HG03196 (cell line): ENCODE measurements around the gene INPP5E.

Source experiments
- ATAC-seq: cut with Tn5 transposase; IDR thresholded peaks from one replicate; pipeline ENCODE4 v1.9.1; 2021; ENCODE audit not compliant: unreplicated experiment

The INPP5E gene

GRCh38 chr9:136405481-136405880 is 34.2 kb downstream of the INPP5E start:
- ATAC-seq = no peak

DNA sequence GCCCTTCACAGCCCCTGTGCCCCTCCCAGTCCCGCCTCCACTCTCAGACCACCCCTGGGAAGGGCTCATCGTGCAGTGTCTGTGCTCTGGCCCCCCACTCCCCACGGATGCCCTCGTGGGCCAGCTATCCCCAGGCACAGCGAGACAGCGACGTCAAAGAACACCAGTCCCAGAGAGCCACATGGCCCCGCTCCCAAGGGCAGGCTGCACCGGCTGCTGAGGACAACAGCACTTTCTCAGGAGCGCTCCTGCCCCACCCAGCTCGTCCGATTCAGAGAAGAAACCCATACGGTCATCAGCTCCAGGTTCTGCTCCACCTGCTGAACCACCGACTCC is 34.9 kb downstream of the INPP5E start:
- no peak for ATAC-seq

DNA sequence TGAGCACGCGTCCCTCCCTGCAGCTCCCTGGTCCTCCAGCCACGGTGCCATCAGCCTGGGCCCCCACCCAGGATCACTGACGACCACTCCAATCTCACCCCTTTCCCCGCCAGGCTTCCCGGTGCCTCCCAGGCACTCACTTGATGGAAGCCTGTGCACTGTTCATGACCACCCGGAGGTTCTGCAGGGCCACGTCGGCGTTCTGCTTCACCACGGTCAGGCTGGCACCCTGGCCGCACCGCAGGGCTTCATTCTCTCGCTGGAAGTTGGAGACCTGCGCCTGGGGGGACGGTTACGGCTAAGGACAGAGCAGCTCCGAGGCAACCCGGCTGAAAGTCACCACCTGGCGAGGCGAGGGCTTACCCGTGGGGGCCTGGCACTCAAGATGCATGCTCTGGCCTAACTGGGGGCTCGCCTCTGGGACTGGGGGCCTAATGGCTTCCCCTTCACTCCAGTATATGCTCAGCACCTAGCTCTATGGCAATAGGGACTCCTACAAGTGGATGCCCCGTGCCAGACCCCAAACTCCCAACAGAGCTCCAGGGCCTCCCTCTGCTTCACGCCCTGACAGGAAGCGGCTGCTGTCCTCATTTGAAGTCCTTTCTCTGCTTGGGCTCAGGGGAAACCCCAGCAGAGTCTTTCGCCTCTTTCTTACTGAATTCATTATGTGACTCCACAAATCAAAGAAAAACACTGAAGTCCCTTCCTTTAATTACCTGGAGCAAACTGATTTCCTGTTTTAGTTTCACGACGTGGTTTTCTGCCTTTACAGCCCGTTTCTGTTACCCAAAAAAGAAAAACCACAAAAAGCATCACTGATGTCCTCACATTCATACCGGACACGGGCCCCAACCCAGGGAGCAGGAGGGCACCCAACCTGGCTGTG is 35.5 kb downstream of the INPP5E start:
- ATAC-seq = no peak

DNA sequence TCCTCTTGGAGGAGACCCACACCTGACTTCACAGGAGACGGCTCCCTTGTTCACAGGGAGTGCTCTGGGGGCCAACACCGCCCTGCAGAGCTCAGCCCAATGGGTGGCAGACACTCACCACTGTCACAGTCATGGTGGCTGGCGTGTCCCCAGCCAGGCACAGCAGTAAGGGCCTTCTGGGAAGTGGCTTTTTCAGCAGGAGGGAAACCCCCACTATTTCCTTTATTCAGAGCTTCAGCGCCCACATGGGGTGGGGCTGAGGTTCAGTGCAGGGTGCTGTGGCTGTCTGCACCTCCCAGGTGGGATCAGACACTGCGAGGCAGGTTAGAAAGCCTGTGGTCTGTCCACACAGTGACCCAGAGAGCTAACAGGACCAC is 36.1 kb downstream of the INPP5E start:
- ATAC-seq = no peak

DNA sequence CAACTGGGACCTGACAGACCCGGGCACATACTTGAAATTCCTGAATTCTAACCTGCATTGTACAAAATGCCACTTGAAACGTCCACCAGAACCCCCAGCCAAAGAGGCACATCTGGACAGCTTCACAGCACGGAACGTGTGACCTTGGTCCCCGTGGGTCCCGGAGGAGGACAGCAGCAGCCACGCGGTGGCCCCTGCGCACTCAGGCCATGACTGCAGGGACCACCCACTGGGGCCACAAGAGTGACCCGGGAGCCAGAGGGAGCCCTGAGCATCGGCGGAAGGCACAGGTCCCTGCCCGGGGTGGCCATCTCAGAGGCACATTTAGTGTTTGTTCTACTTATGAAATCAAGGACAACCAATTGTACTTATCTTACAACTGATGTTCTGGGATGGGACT is 37.6 kb downstream of the INPP5E start:
- ATAC-seq = no peak

GRCh38 chr9:136401173-136401922 is 38.3 kb downstream of the INPP5E start:
- no peak for ATAC-seq

GRCh38 chr9:136400038-136400834 is 39.4 kb downstream of the INPP5E start, which contains the start of gene SNAPC4:
SNAPC4 (minus strand) TSS chr9:136400170; CDS start chr9:136398428, 1,742 bp downstream.
- ATAC-seq = peak; percentile 55

DNA sequence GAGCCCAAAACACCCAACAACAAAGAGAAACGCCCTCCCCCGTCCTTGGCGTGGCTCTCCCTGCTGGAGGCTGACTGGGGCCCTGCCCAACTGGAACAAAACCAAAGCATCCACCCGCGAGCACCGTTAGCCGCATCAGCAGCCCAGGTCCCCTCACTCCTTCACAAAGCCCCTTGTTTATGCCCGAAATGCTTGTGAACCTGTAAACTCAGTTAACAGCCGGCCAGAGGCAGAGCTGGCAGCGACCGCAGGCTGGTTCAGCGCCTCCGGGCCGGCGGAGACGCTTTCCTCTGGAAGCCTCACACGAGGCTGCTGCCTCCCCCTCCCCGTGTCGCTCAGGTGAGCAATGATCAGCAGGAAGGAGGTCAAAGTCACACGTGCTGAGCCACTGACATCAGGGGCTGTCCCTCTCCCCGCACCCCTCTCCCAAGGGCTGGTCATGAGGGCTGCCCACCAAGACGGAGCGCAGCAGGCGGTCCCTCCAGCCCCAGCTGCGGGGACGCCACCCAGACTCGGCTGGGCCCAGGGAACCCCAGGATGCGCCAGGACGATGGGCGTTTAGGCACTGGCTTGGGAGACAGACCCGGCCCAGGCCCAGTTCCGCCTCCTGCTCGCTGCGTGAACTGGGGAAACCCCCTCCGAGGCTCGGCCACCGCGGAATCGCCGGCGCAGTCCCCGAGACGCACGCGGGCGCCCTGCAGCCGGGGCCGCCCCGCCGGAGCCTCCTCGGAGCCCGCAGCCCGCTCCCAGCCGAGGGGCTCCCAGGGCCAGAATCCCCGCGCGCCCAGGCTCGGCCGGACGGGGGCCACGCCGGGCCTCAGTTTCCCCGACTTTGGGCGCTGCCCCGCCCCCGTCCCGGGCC is 40.2 kb downstream of the INPP5E start:
- peak; percentile 31 for ATAC-seq

DNA sequence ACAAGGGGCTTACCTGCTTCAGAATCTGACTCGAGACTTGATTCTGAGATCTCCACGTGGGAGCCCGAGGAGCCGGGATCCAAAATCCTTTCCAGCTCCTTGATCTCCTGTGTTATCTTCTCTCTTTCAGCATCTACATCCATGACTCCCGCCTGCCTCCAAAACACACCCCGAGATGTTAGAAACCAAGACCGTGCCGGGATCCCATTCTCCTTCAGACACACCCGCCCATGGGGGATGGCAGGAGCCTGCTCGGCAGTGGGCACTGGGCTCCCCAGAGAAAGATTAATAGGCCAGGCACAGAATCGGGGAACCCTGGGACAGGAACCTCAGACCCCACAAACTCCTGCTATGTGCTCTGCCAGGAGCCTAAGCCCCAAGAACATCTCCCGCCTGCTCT is 41.4 kb downstream of the INPP5E start:
- no peak for ATAC-seq

GRCh38 chr9:136397643-136398042 is 42.0 kb downstream of the INPP5E start:
- no peak for ATAC-seq

- no peak for ATAC-seq
These were observed 43.5 kb downstream of the INPP5E start for GRCh38 chr9:136396219-136396515.

DNA sequence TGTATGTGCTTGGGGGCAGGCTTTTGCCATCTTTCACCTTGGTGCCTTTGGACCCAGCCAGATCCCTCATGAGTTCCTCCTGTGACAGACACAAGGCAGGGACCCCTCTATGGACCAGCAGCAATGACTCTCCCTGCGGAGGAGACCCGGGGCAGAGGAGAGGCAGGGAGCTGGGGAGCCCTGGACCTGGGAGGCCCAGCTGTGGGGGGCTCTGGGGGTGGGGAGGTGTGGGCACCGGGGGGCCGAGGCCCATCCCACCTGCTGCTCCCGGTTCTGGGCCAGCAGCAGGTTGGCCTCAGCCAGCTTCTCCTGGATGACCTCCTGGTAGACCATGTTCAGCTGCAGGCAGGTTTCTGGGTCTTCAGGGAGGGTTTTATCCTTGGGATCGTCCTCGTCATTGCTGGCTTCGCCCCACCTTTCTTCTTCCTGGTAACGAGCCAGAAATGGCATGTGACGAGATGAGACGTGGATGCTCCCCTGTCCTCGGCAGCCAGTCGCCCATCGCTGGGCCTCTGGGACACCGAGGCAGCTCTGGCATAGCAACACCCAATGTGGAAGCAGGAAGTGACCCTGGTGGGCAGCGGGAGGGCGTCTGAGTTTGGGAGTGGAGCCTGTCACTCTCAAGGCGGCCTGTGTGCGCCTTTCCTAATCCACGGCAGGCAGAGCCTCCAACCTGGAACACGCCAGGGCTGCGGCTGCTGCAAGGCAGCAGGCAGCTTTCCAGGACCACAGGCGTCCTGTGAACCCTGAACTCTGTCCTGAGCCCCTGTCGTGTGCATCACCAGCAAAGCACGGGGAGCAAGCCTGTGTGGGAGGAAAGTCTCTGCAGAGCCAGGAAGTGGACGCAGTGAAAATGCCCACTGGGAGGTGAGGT is 44.1 kb downstream of the INPP5E start:
- no peak for ATAC-seq

- ATAC-seq = no peak
These were observed 44.7 kb downstream of the INPP5E start for GRCh38 chr9:136395020-136395340.

GRCh38 chr9:136394312-136395019 is 45.2 kb downstream of the INPP5E start:
- no peak for ATAC-seq

DNA sequence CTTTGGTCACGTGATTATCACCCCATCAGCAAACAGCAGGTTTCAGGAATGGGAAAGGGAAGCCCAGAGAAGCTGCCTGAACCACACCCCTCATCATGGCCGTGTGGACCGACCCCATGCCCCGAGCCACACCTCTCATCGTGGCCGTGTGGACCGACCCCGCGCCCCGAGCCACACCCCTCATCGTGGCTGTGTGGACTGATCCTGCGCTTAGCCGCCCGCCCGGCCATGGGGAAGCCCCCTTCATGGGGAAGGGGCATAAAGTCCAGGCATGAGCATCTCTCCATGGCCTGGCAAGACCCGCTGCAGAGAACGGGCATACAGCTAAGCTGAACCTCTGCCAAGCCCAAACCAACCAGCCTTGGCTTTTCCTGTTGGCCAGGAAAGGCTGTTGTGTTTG is 46.1 kb downstream of the INPP5E start:
- no peak for ATAC-seq

DNA sequence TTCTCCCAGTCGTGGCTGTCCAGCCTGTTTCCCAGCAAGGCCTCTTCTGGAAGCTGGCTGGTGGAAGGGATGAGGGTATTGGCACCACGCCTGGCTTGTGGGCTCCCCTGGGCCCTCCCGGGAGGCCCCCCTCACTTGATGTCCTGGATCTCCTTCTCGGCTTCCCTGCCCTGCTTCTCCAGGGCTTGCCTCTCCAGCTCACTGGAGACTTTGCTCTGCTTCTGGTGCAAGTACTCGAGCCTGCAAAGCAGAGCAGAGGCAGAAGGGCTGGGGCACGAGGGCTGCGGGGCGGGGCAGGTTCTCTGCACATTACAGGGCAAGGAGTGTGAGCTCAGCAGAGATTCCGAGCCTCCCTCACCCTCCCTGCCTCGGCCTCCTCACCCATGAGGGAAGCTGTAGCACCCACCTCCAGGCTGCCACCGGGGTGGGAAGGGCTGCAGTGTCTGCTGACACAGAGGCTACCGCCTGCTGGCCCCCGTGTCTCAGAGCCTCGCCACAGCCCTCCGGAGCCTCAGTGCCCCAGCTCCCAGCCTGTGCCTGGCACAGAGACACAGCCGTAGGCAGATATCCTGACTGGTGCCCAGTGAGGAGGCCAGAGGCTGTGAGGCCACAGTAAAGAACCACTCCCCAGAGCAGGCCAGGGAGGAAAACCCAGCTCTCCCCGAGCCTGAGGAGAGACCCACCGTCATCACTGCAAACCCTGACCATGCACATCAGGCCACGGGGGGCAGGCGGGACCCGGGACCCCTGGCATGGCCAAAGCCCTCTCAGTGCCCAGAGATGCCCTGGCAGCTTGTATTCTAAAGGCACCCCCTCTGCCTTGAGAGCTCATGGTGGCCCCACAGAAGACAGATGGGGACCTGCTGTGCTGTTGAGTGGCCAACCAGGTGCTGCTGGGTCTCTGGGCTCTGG is 46.9 kb downstream of the INPP5E start:
- no peak for ATAC-seq

- ATAC-seq = no peak
These were observed 47.7 kb downstream of the INPP5E start for GRCh38 chr9:136391737-136392537.
